Measurements from ENCODE around the gene GPX7.

- TF ChIP-seq, protein P1, sequence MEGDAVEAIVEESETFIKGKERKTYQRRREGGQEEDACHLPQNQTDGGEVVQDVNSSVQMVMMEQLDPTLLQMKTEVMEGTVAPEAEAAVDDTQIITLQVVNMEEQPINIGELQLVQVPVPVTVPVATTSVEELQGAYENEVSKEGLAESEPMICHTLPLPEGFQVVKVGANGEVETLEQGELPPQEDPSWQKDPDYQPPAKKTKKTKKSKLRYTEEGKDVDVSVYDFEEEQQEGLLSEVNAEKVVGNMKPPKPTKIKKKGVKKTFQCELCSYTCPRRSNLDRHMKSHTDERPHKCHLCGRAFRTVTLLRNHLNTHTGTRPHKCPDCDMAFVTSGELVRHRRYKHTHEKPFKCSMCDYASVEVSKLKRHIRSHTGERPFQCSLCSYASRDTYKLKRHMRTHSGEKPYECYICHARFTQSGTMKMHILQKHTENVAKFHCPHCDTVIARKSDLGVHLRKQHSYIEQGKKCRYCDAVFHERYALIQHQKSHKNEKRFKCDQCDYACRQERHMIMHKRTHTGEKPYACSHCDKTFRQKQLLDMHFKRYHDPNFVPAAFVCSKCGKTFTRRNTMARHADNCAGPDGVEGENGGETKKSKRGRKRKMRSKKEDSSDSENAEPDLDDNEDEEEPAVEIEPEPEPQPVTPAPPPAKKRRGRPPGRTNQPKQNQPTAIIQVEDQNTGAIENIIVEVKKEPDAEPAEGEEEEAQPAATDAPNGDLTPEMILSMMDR (IDR thresholded peaks at IDR 0.05) = no peak
- TF ChIP-seq PRRX2 (CRISPR knock-in tag; IDR thresholded peaks at IDR 0.05) (no peak), MXD4 (CRISPR knock-in tag; IDR thresholded peaks at IDR 0.05; ENCODE audit: borderline replicate concordance) (no peak), NR2C2 (CRISPR knock-in tag; IDR thresholded peaks at IDR 0.05) (no peak), NFE2L1 (CRISPR knock-in tag; IDR thresholded peaks at IDR 0.05) (no peak), ZNF121 (CRISPR knock-in tag; IDR thresholded peaks at IDR 0.05) (no peak), RORB (CRISPR knock-in tag; IDR thresholded peaks at IDR 0.05) (no peak), ZNF232 (CRISPR knock-in tag; IDR thresholded peaks at IDR 0.05) (no peak), CREM (CRISPR knock-in tag; IDR thresholded peaks at IDR 0.05) (no peak), ATF3 (CRISPR knock-in tag; conservative IDR thresholded peaks at IDR 0.05) (no peak), ZNF138 (CRISPR knock-in tag; conservative IDR thresholded peaks at IDR 0.05) (no peak), NFYB (CRISPR knock-in tag; conservative IDR thresholded peaks at IDR 0.05; ENCODE audit: low read depth) (no peak)
- TF ChIP-seq, protein P2, sequence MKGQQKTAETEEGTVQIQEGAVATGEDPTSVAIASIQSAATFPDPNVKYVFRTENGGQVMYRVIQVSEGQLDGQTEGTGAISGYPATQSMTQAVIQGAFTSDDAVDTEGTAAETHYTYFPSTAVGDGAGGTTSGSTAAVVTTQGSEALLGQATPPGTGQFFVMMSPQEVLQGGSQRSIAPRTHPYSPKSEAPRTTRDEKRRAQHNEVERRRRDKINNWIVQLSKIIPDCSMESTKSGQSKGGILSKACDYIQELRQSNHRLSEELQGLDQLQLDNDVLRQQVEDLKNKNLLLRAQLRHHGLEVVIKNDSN (CRISPR knock-in tag; IDR thresholded peaks at IDR 0.05) = no peak
Measured at GRCh38 chr1:52554756-52555155, 47.4 kb upstream of the GPX7 start.
